ENCODE results near the gene LMO3. TPM values are rescaled to one million over a fixed set of nuclear protein-coding genes. Genes with fewer than 3 reads are reported as not detected.
A peak's percentile ranks its signal among the peaks of the same experiment; 100 is the strongest.
"Not testable (repeated sequence)": the region's sequence is repeated elsewhere in the genome, so short reads cannot be mapped to it uniquely, and the experiment has no call there.

LMO3 gene
- total RNA-seq, 2 donors from 2014 or later, result 46.2 to 67.2 TPM

GRCh38 chr12:16542586-16542985, 63.4 kb downstream of the LMO3 start:
- DNase-seq (no peak), ATAC-seq (no peak)
- Histone ChIP-seq H3K4me3 (no peak overlapping the region), H3K9me3 (no peaks in the 10 kb centered on the region), H3K36me3 (replicated peaks in 1 of 2; ENCODE audit: insufficient read depth in 1 of 2, low read depth in 2 of 2) (no peaks in the 10 kb centered on the region), H3K27me3 (no peaks in the 10 kb centered on the region), H3K4me1 (peaks cover 4% of the 10 kb centered on the region), H3K27ac (no peak overlapping the region)
- TF ChIP-seq POLR2A (IDR thresholded peaks at IDR 0.05) (no peak), CTCF (IDR thresholded peaks at IDR 0.05) (no peak)
- intact Hi-C loops (cut with DNase I), result no loop called here
- 76 to 85% methylated on average over 2 of the region's 2 CpGs for WGBS, 2 donors

GRCh38 chr12:16537652-16538051, 68.3 kb downstream of the LMO3 start:
- H3K4me1 ChIP-seq, result peaks cover 22% of the 10 kb centered on the region
- H3K27me3 ChIP-seq, ATAC-seq: not testable (repeated sequence)

GRCh38 chr12:16531621-16532020, 74.3 kb downstream of the LMO3 start:
- no peak for TF ChIP-seq POLR2A (IDR thresholded peaks at IDR 0.05)
- no peak for TF ChIP-seq CTCF (IDR thresholded peaks at IDR 0.05)
- Histone ChIP-seq H3K4me1 (peaks cover 49% of the 10 kb centered on the region), H3K27ac (peak overlapping the region; percentile 58 to 67 (median 64)), H3K4me3 (no peak overlapping the region), H3K9me3 (no peaks in the 10 kb centered on the region), H3K36me3 (replicated peaks in 1 of 2; ENCODE audit: insufficient read depth in 1 of 2, low read depth in 2 of 2) (no peaks in the 10 kb centered on the region), H3K27me3 (no peaks in the 10 kb centered on the region)
- WGBS, 2 donors, result 15 to 17% methylated on average over 3 of the region's 3 CpGs
- intact Hi-C loops (cut with DNase I), result no loop called here
- ATAC-seq (peak; percentile 36), DNase-seq (peak; percentile 26 to 64 (median 54))

More at GRCh38 chr12:16537652-16538051, 68.3 kb downstream of the LMO3 start:
- intact Hi-C loops (cut with DNase I); DNase-seq; H3K9me3 ChIP-seq; H3K4me3 ChIP-seq; H3K27ac ChIP-seq; H3K36me3 ChIP-seq (replicated peaks in 1 of 2; ENCODE audit: insufficient read depth in 1 of 2, low read depth in 2 of 2): not testable (repeated sequence)
- WGBS, 2 donors, result 92 to 94% methylated on average over 1 of the region's 1 CpG

GRCh38 chr12:16530268-16530850, 75.6 kb downstream of the LMO3 start:
- no peaks in the 10 kb centered on the region for H3K36me3 ChIP-seq (replicated peaks in 1 of 2; ENCODE audit: insufficient read depth in 1 of 2, low read depth in 2 of 2)
- 13 to 15% methylated on average over 2 of the region's 2 CpGs for WGBS, 2 donors
- peaks cover 36% of the 10 kb centered on the region for H3K4me1 ChIP-seq
- H3K9me3 ChIP-seq, result no peaks in the 10 kb centered on the region
- H3K27ac ChIP-seq, result peak overlapping the region; percentile 50 to 65 (median 60)
- no peaks in the 10 kb centered on the region for H3K27me3 ChIP-seq
- no peak overlapping the region for H3K4me3 ChIP-seq
- no peak for TF ChIP-seq POLR2A (IDR thresholded peaks at IDR 0.05)
- no peak for TF ChIP-seq CTCF (IDR thresholded peaks at IDR 0.05)
- ATAC-seq, result peak; percentile 67
- intact Hi-C loops (cut with DNase I), result no loop called here
- DNase-seq, result peak in 2 of 4 donors; percentile 21 to 25

GRCh38 chr12:16526693-16527092, 79.3 kb downstream of the LMO3 start:
- ATAC-seq (no peak), DNase-seq (no peak)
- H3K4me3 ChIP-seq, result no peak overlapping the region
- peaks cover 33% of the 10 kb centered on the region for H3K4me1 ChIP-seq
- 60 to 69% methylated on average over 2 of the region's 2 CpGs for WGBS, 2 donors
- no peak overlapping the region for H3K27ac ChIP-seq
- H3K27me3 ChIP-seq, result no peaks in the 10 kb centered on the region
- TF ChIP-seq CTCF (IDR thresholded peaks at IDR 0.05) (no peak), POLR2A (IDR thresholded peaks at IDR 0.05) (no peak)
- H3K9me3 ChIP-seq, result no peaks in the 10 kb centered on the region
- no peaks in the 10 kb centered on the region for H3K36me3 ChIP-seq (replicated peaks in 1 of 2; ENCODE audit: insufficient read depth in 1 of 2, low read depth in 2 of 2)
- intact Hi-C loops (cut with DNase I), result no loop called here

Measured in body of pancreas (tissue), 4 donors.